Caco-2 (cell line): ENCODE measurements around the gene CHID1. TPM values are rescaled to one million over a fixed set of nuclear protein-coding genes. Genes with fewer than 3 reads are reported as not detected.
A peak's percentile ranks its signal among the peaks of the same experiment; 100 is the strongest.

Source experiments
- BruUV-seq: library from RNA; stranded (reverse); fragments of 400-500 nt; replicated peaks from 2 replicates; lab custom pipeline; 2021; lab: Mats Ljungman, UMichigan
- CTCF ChIA-PET: fragments of 300-600 bp; sonication (Branson Sonifier 250); formaldehyde crosslinking; loops from one replicate; lab custom pipeline; 2022; ENCODE audit warnings: antibody characterized with exemption; lab: Charles Lee
- POLR2A ChIA-PET: fragments of 300-600 bp; sonication (Branson Sonifier 250); formaldehyde crosslinking; loops from one replicate; lab custom pipeline; 2022; ENCODE audit warnings: antibody characterized with exemption; lab: Charles Lee
- DNase-seq, 2 experiments: peaks; one replicate each; pipeline versions ENCODE4 v3.0.0 to v3.0.0-alpha.2; 2020 to 2022
- H3K27me3 ChIP-seq: replicated peaks from 2 replicates; pipeline ENCODE4 v1.6.0; 2011; ENCODE audit warnings: low read length; ENCODE audit not compliant: control insufficient read depth, insufficient read depth
- H3K36me3 ChIP-seq: 2 replicates; pipeline ENCODE4 v1.5.1; 2011; ENCODE audit warnings: low read length; ENCODE audit not compliant: control insufficient read depth, insufficient read depth
- H3K4me1 ChIP-seq: fragments of 250-450 bp; sonication (Bioruptor Pico); 2 replicates; pipeline ENCODE4 v1.5.1; 2020; ENCODE audit warnings: mild to moderate bottlenecking
- H3K4me3 ChIP-seq: 2 replicates; pipeline ENCODE4 v1.5.1; 2011; ENCODE audit warnings: low read depth, mild to moderate bottlenecking, control low read depth, low read length
- H3K9me3 ChIP-seq: fragments of 250-450 bp; sonication (Bioruptor Pico); 2 replicates; pipeline ENCODE4 v1.5.1; 2020; ENCODE audit warnings: mild to moderate bottlenecking, moderate library complexity
- H3K27ac Mint-ChIP-seq: one replicate; pipeline ENCODE4 v1.8.0; 2022; ENCODE audit warnings: mixed read lengths; ENCODE audit not compliant: unreplicated experiment
- H3K27me3 Mint-ChIP-seq: one replicate; pipeline ENCODE4 v1.8.0; 2022; ENCODE audit warnings: mixed read lengths; ENCODE audit not compliant: insufficient read depth, unreplicated experiment
- H3K36me3 Mint-ChIP-seq: one replicate; pipeline ENCODE4 v1.8.0; 2022; ENCODE audit warnings: mild to moderate bottlenecking, mixed read lengths; ENCODE audit not compliant: insufficient read depth, unreplicated experiment
- H3K4me1 Mint-ChIP-seq: one replicate; pipeline ENCODE4 v1.8.0; 2022; ENCODE audit warnings: low read depth, mixed read lengths; ENCODE audit not compliant: unreplicated experiment
- H3K4me3 Mint-ChIP-seq: one replicate; pipeline ENCODE4 v1.8.0; 2022; ENCODE audit warnings: mild to moderate bottlenecking, moderate library complexity, mixed read lengths; ENCODE audit not compliant: unreplicated experiment
- H3K9me3 Mint-ChIP-seq: one replicate; pipeline ENCODE4 v1.8.0; 2022; ENCODE audit warnings: mixed read lengths; ENCODE audit not compliant: unreplicated experiment
- intact Hi-C: fragments of 100-400 bp; cut with micrococcal nuclease; formaldehyde crosslinking; loops from one replicate; pipeline ENCODE4 v1.10.0; 2022; ENCODE audit not compliant: unreplicated experiment
- total RNA-seq: library from RNA; stranded (reverse); gene quantifications from 2 replicates; pipeline ENCODE4 v1.2.3, GENCODE V29; 2022
- TF ChIP-seq, protein P1 (sequence below), 2 experiments: fragments of 200-600 bp in 1 of 2; IDR thresholded peaks; 1 replicate in 1 of 2; 2 replicates in 1 of 2; pipeline versions ENCODE4 v1.5.1 to v1.8.0; 2011 to 2022; ENCODE audit warnings: antibody characterized with exemption in 1 of 2, control low read depth in 1 of 2, inconsistent platforms in 1 of 2, low read depth in 1 of 2, low read length in 1 of 2, mild to moderate bottlenecking in 1 of 2, moderate library complexity in 1 of 2; ENCODE audit not compliant: insufficient read depth in 1 of 2, severe bottlenecking in 1 of 2, unreplicated experiment in 1 of 2

Gene CHID1
- total RNA-seq, 1 experiment from 2014 or later, result 180 TPM

DNA sequence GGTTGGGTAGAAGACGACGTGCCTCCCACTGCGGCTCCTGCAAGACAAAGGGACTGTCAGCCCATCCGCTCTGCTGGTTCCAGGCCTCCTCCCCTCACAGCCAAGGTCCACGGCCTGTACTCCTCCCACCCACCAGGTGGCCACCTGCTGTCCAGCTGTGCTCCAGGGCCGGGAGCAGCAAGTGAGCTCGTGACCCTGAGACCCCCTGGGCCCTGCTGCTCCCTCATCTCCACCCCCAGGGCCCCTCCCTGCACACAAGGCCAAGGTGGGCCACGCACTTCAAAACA lies 40.5 kb downstream of the CHID1 start:
- Mint-ChIP-seq H3K4me1 (no peaks in the 10 kb centered on the region), H3K27me3 (no peaks in the 10 kb centered on the region), H3K9me3 (no peaks in the 10 kb centered on the region), H3K4me3 (no peak overlapping the region), H3K36me3 (peaks cover 83% of the 10 kb centered on the region), H3K27ac (no peak overlapping the region)
- Histone ChIP-seq H3K9me3 (no peaks in the 10 kb centered on the region), H3K27me3 (no peaks in the 10 kb centered on the region), H3K36me3 (no peaks in the 10 kb centered on the region; the same call in none of the 2 replicates), H3K4me3 (no peak overlapping the region), H3K4me1 (no peaks in the 10 kb centered on the region)
- intact Hi-C loops, result no loop called here
- DNase-seq, result peak in 1 of 2 experiments; percentile 61
- TF ChIP-seq, protein P1, sequence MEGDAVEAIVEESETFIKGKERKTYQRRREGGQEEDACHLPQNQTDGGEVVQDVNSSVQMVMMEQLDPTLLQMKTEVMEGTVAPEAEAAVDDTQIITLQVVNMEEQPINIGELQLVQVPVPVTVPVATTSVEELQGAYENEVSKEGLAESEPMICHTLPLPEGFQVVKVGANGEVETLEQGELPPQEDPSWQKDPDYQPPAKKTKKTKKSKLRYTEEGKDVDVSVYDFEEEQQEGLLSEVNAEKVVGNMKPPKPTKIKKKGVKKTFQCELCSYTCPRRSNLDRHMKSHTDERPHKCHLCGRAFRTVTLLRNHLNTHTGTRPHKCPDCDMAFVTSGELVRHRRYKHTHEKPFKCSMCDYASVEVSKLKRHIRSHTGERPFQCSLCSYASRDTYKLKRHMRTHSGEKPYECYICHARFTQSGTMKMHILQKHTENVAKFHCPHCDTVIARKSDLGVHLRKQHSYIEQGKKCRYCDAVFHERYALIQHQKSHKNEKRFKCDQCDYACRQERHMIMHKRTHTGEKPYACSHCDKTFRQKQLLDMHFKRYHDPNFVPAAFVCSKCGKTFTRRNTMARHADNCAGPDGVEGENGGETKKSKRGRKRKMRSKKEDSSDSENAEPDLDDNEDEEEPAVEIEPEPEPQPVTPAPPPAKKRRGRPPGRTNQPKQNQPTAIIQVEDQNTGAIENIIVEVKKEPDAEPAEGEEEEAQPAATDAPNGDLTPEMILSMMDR (IDR thresholded peaks at IDR 0.05; ENCODE audit: insufficient read depth in 1 of 2, low read depth in 1 of 2, low read length in 1 of 2, severe bottlenecking in 1 of 2, unreplicated experiment in 1 of 2), result peak; percentile 40 to 71
- POLR2A ChIA-PET, result no interaction called here
- BruUV-seq, result no TSS peak
- CTCF ChIA-PET, result interaction anchor here (0.6 to 1.4 kb wide), 5 partner anchors 15 to 181 kb away, joined by 3 to 13 read pairs (median 3); no protein-coding TSS in a partner anchor

DNA sequence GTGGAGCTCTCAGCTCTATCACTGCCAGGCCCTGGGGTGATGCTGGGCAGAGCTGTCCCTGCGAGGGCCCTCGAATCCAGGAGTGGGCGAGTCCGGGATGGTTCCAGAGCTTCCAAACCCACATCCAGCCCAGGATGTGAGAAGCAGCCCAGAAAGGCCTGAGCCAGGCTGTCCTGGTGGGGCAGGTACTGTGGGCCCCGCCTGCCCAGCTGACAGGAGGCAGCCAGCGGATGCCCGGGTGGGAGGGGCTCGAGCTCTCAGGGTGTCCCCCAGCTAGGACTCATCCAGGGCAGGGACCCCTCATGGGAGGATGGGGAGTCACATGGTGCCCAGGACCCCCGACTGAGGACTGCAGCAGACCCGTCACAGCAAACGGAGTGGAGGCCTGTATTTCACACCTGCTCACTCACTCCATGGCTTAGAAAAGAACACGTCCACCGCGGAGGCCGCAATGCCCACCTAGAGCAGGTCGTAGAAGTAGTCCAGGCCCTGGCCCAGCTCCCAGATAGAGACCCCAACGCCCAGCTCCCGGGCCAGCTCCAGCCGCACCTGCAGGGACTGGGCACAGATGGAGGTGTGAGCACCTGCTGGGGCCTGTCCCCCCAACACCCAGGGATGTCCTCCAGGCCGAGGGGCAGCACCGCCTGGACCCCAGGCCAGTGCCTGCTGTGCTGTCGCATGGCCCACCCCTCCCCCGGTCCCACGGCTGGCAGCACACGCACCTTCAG lies 41.0 kb downstream of the CHID1 start:
- H3K4me3 ChIP-seq, result no peak overlapping the region
- ChIA-PET POLR2A (no interaction called here), CTCF (interaction anchor here (1.0 to 1.4 kb wide), 4 partner anchors 21 to 182 kb away, joined by 3 to 13 read pairs (median 4); no protein-coding TSS in a partner anchor)
- H3K36me3 Mint-ChIP-seq, result peaks cover 88% of the 10 kb centered on the region
- intact Hi-C loops, result no loop called here
- no peak for DNase-seq
- BruUV-seq, result no TSS peak
- no peak overlapping the region for H3K4me3 Mint-ChIP-seq
- TF ChIP-seq, protein P1 (IDR thresholded peaks at IDR 0.05; ENCODE audit: insufficient read depth in 1 of 2, low read depth in 1 of 2, low read length in 1 of 2, severe bottlenecking in 1 of 2, unreplicated experiment in 1 of 2), result no peak
- H3K4me1 Mint-ChIP-seq, result no peaks in the 10 kb centered on the region
- no peaks in the 10 kb centered on the region for H3K27me3 ChIP-seq
- no peaks in the 10 kb centered on the region for H3K9me3 Mint-ChIP-seq
- no peaks in the 10 kb centered on the region for H3K4me1 ChIP-seq
- no peaks in the 10 kb centered on the region; the same call in 1 of the 2 replicates for H3K36me3 ChIP-seq
- H3K27ac Mint-ChIP-seq, result no peak overlapping the region
- no peaks in the 10 kb centered on the region for H3K9me3 ChIP-seq
- H3K27me3 Mint-ChIP-seq, result no peaks in the 10 kb centered on the region

DNA sequence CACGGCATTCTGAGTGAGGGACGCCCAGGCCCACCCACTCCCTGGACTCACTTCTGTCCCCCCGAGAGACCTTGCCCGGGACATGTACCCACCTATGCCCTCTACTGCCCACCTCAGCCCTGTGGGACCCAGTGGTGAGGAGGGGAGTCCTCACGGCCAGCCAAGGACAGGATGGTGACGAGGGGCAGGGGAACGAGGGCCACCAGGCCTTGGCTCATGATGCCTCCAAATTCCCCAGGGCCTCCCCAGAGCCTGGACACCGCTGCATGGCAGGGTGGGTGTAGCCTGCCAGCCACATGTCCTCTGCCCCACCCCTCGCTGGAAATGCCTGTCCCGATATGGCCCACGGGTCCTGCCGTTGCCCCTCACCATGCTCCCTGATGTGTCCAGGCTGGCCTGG lies 41.8 kb downstream of the CHID1 start:
- Mint-ChIP-seq H3K27me3 (no peaks in the 10 kb centered on the region), H3K4me3 (no peak overlapping the region), H3K9me3 (no peaks in the 10 kb centered on the region), H3K27ac (no peak overlapping the region), H3K36me3 (peaks cover 93% of the 10 kb centered on the region), H3K4me1 (no peaks in the 10 kb centered on the region)
- DNase-seq, result no peak
- Histone ChIP-seq H3K4me3 (no peak overlapping the region), H3K4me1 (no peaks in the 10 kb centered on the region), H3K36me3 (no peaks in the 10 kb centered on the region; the same call in 1 of the 2 replicates), H3K9me3 (no peaks in the 10 kb centered on the region), H3K27me3 (no peaks in the 10 kb centered on the region)
- ChIA-PET CTCF (no interaction called here), POLR2A (no interaction called here)
- no TSS peak for BruUV-seq
- TF ChIP-seq, protein P1 (IDR thresholded peaks at IDR 0.05; ENCODE audit: insufficient read depth in 1 of 2, low read depth in 1 of 2, low read length in 1 of 2, severe bottlenecking in 1 of 2, unreplicated experiment in 1 of 2), result no peak
- intact Hi-C loops, result no loop called here
